ENCODE data around the gene HP.

The HP gene

DNA sequence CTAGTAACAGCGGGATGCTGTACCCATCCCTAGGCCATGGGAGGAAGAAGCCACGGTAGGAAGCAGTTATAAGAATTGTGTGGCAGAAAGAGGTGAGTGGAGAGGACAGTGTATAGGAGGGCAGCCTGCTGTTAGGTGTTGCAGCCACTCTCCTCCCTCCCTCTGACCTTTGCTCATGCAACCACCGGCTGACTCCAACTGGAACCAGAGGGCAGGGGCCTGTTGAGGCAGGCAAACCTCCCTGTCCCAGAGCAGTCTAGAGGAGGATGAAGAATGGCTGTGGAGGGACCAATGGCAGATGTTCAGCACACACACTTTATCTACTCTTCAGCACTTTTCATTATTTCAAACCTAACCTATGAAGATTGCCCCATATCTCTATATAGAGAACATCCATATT is 36.9 kb downstream of the HP start:
- no peak overlapping the region for H3K4me3 ChIP-seq (ENCODE audit: low read depth, low read length)
- no peak for DNase-seq (ENCODE audit: low read depth)

GRCh38 chr16:72092832-72093447 is 38.6 kb downstream of the HP start:
- no peak for DNase-seq (ENCODE audit: low read depth)
- H3K4me3 ChIP-seq (ENCODE audit: low read depth, low read length) = peak overlapping the region; percentile 92
- TF ChIP-seq CTCF (IDR thresholded peaks at IDR 0.05; ENCODE audit: control insufficient read depth, extremely low read depth, insufficient read depth) = no peak

More for the DNA sequence above, 36.9 kb downstream of the HP start:
- no peak for TF ChIP-seq CTCF (IDR thresholded peaks at IDR 0.05; ENCODE audit: control insufficient read depth, extremely low read depth, insufficient read depth)

DNA sequence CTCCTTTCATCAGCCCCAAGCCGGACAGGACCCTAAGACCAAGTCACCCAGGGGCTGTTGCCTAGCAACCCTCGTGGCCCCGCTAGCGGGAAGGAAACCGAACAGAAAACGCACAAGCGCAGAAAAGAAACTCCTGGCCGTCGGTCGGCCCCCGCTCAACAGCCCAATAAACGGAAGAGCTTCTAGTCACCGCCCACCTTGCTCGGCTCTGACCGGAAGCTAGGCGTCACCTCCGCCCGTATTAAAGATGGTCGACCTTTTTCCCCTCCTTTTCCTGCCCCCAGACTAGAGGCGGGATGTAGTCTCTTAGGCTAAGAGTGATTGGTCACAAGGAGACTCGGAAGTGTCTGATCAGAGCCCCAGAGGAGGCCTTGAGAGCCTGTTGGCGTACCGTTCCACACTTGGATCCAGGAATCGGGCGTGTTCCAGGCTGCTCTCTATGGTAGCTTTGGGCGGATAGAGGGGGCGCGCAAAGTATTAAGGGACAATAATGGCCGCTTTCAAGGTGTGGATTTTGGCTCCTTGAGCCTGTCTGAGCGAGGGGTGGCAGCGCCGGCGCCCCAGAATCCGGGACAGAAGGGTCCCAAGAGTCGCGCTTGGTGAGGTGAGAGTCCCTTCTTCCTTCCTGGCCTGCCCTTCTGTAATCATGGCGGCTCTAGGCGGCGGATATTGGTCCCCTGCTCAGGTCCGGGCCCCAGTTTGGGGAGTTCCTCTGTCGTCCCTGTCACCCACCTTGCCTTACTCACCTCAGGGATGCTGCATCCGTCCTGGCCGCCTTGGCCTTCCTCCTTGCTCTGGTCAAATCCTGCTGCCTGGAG is 39.4 kb downstream of the HP start, which contains the start of the genes DHX38 and TXNL4B:
Gene DHX38, plus strand, starts transcription at position 400 of the 818 bp plus-strand sequence. CDS start 2,311 bp downstream, outside the sequence.
Gene TXNL4B, minus strand, starts transcription at position 173 of the 818 bp plus-strand sequence. CDS start 2,871 bp downstream, outside the sequence.
- DNase-seq (ENCODE audit: low read depth) = peak; percentile 99
- H3K4me3 ChIP-seq (ENCODE audit: low read depth, low read length) = peak within 1 kb of the TSS; percentile 92
- TF ChIP-seq CTCF (IDR thresholded peaks at IDR 0.05; ENCODE audit: control insufficient read depth, extremely low read depth, insufficient read depth) = no peak

DNA sequence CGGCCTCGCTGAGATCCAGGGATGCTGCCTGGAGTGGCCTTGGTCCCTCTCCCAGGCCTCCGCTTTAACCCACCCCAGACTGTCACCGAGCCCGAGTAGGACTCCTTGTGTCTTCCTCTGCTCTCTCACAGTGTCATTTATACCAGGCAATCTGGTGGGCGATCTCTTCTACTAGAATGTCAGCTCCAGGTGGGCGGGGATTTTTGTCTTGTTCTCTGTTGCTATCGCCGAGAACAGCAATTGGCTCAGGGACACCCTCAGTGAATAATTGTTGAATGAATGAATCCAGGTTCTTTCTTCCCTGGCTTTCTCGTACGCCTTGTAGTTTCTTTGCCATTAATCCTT is 39.9 kb downstream of the HP start:
- H3K4me3 ChIP-seq (ENCODE audit: low read depth, low read length) = peak overlapping the region; percentile 92
- TF ChIP-seq CTCF (IDR thresholded peaks at IDR 0.05; ENCODE audit: control insufficient read depth, extremely low read depth, insufficient read depth) = no peak
- DNase-seq (ENCODE audit: low read depth) = no peak

DNA sequence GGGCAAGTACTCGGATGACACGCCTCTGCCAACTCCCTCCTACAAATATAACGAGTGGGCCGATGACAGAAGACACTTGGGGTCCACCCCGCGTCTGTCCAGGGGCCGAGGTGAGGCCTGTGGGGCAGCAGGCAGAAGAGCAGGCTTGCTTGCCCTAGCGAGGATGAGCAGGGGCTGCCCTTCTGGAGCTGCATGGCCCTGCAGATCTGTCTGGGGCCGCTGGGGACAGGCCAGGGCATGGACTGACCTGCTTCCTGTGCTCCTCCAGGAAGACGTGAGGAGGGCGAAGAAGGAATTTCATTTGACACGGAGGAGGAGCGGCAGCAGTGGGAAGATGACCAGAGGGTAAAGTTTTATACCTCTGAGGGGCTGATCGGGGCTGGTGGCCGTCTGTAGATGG is 44.6 kb downstream of the HP start:
- H3K4me3 ChIP-seq (ENCODE audit: low read depth, low read length) = no peak overlapping the region
- no peak for DNase-seq (ENCODE audit: low read depth)
- TF ChIP-seq CTCF (IDR thresholded peaks at IDR 0.05; ENCODE audit: control insufficient read depth, extremely low read depth, insufficient read depth) = no peak

DNA sequence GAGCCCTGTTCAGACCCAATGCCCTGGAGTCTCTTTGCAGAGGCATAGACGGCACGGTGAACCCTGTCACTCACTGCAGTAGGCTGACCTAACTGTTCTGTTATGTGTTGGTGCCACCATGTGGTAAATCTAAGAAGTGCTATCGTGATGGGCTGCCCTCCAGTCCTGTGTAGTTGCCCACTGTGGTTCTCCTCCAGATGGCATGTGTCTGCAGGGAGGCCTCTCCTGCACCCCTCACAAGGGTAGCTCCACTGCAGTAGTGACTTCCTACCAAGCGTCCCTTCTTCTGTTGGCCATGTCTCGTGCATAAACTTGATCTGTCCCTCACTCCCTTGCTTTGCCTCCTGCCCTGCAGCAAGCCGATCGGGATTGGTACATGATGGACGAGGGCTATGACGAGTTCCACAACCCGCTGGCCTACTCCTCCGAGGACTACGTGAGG is 45.1 kb downstream of the HP start:
- H3K4me3 ChIP-seq (ENCODE audit: low read depth, low read length) = no peak overlapping the region
- TF ChIP-seq CTCF (IDR thresholded peaks at IDR 0.05; ENCODE audit: control insufficient read depth, extremely low read depth, insufficient read depth) = peak; percentile 76
- no peak for DNase-seq (ENCODE audit: low read depth)

Data from LNCaP clone FGC (cell line).